ENCODE data around the gene CASK. TPM values are rescaled to one million over a fixed set of nuclear protein-coding genes. Genes with fewer than 3 reads are reported as not detected.

Gene CASK
- total RNA-seq, 4 donors from 2014 or later = 46.9 to 123 (median 78.8) TPM

- no peaks in the 10 kb centered on the region for H3K9me3 ChIP-seq
- H3K4me3 ChIP-seq = no peak overlapping the region
- no peaks in the 10 kb centered on the region for H3K27me3 ChIP-seq
- no peak for DNase-seq
- no peaks in the 10 kb centered on the region for H3K36me3 ChIP-seq
- no peak for TF ChIP-seq CTCF (IDR thresholded peaks at IDR 0.05)
- TF ChIP-seq POLR2A (IDR thresholded peaks at IDR 0.05) = no peak
- H3K27ac ChIP-seq = no peak overlapping the region
- no peaks in the 10 kb centered on the region for H3K4me1 ChIP-seq
Measured at GRCh38 chrX:41799661-41800060, 123.7 kb downstream of the CASK start.

GRCh38 chrX:41796577-41796976, 126.8 kb downstream of the CASK start:
- Histone ChIP-seq H3K27ac (no peak overlapping the region), H3K4me1 (no peaks in the 10 kb centered on the region), H3K27me3 (no peaks in the 10 kb centered on the region), H3K9me3 (no peaks in the 10 kb centered on the region), H3K36me3 (no peaks in the 10 kb centered on the region), H3K4me3 (no peak overlapping the region)
- TF ChIP-seq CTCF (IDR thresholded peaks at IDR 0.05) (no peak), POLR2A (IDR thresholded peaks at IDR 0.05) (no peak)
- DNase-seq = no peak

GRCh38 chrX:41796046-41796445, 127.3 kb downstream of the CASK start:
- Histone ChIP-seq H3K27ac (no peak overlapping the region), H3K4me1 (no peaks in the 10 kb centered on the region), H3K4me3 (no peak overlapping the region), H3K9me3 (no peaks in the 10 kb centered on the region), H3K36me3 (no peaks in the 10 kb centered on the region), H3K27me3 (no peaks in the 10 kb centered on the region)
- DNase-seq = no peak
- TF ChIP-seq POLR2A (IDR thresholded peaks at IDR 0.05) (no peak), CTCF (IDR thresholded peaks at IDR 0.05) (no peak)

GRCh38 chrX:41789374-41789773, 134.0 kb downstream of the CASK start:
- H3K9me3 ChIP-seq = no peaks in the 10 kb centered on the region
- H3K4me1 ChIP-seq = no peaks in the 10 kb centered on the region
- no peak for DNase-seq
- no peaks in the 10 kb centered on the region for H3K36me3 ChIP-seq
- H3K27me3 ChIP-seq = no peaks in the 10 kb centered on the region
- H3K4me3 ChIP-seq = no peak overlapping the region
- H3K27ac ChIP-seq = no peak overlapping the region
- TF ChIP-seq POLR2A (IDR thresholded peaks at IDR 0.05) (no peak), CTCF (IDR thresholded peaks at IDR 0.05) (no peak)

GRCh38 chrX:41785685-41786084, 137.7 kb downstream of the CASK start:
- H3K27ac ChIP-seq = no peak overlapping the region
- DNase-seq = no peak
- H3K4me1 ChIP-seq = no peaks in the 10 kb centered on the region
- H3K27me3 ChIP-seq = no peaks in the 10 kb centered on the region
- TF ChIP-seq CTCF (IDR thresholded peaks at IDR 0.05) = no peak
- no peak for TF ChIP-seq POLR2A (IDR thresholded peaks at IDR 0.05)
- H3K9me3 ChIP-seq = no peaks in the 10 kb centered on the region
- no peaks in the 10 kb centered on the region for H3K36me3 ChIP-seq
- H3K4me3 ChIP-seq = no peak overlapping the region

- Histone ChIP-seq H3K4me3 (no peak overlapping the region), H3K4me1 (no peaks in the 10 kb centered on the region), H3K9me3 (no peaks in the 10 kb centered on the region), H3K36me3 (no peaks in the 10 kb centered on the region), H3K27me3 (no peaks in the 10 kb centered on the region), H3K27ac (no peak overlapping the region)
- TF ChIP-seq POLR2A (IDR thresholded peaks at IDR 0.05) (no peak), CTCF (IDR thresholded peaks at IDR 0.05) (peak in 5 of 6 experiments; percentile 49 to 78 (median 68))
- no peak for DNase-seq
Measured at GRCh38 chrX:41781500-41781899, 141.9 kb downstream of the CASK start.

Data from Peyer's patch (tissue), 4 donors.